Trophoblast cell (in vitro differentiated cells and primary cell): ENCODE data around the gene ORMDL2.
A peak's percentile ranks its signal among the peaks of the same experiment; 100 is the strongest.

Source experiments
- DNase-seq, 2 donors: peaks; one replicate each; pipeline ENCODE4 v3.0.0-alpha.2; 2016
- H2AFZ ChIP-seq: 2 replicates; pipeline ENCODE4 v1.6.1; 2013; ENCODE audit warnings: low read length, moderate library complexity, mild to moderate bottlenecking; ENCODE audit not compliant: insufficient read depth, poor library complexity
- H2AK5ac ChIP-seq: 2 replicates; pipeline ENCODE4 v1.6.1; 2013; ENCODE audit warnings: mild to moderate bottlenecking, low read length
- H2BK120ac ChIP-seq: 2 replicates; pipeline ENCODE4 v1.6.1; 2013; ENCODE audit warnings: low read length, mild to moderate bottlenecking, moderate library complexity; ENCODE audit not compliant: insufficient read depth, poor library complexity
- H2BK12ac ChIP-seq: 2 replicates; pipeline ENCODE4 v1.6.1; 2013; ENCODE audit warnings: mild to moderate bottlenecking, low read length, moderate library complexity
- H2BK5ac ChIP-seq: 2 replicates; pipeline ENCODE4 v1.6.1; 2013; ENCODE audit warnings: low read length, low read depth, moderate library complexity, mild to moderate bottlenecking; ENCODE audit not compliant: poor library complexity
- H3K14ac ChIP-seq: 2 replicates; pipeline ENCODE4 v1.6.1; 2013; ENCODE audit warnings: mild to moderate bottlenecking, low read length
- H3K18ac ChIP-seq: 2 replicates; pipeline ENCODE4 v1.6.1; 2013; ENCODE audit warnings: mild to moderate bottlenecking, low read length
- H3K23ac ChIP-seq: 2 replicates; pipeline ENCODE4 v1.6.1; 2013; ENCODE audit warnings: low read length
- H3K27ac ChIP-seq: 2 replicates; pipeline ENCODE4 v1.5.1; 2013; ENCODE audit warnings: low read depth, mild to moderate bottlenecking, inconsistent platforms, low read length, moderate library complexity
- H3K27me3 ChIP-seq: 2 replicates; pipeline ENCODE4 v1.6.1; 2013; ENCODE audit warnings: inconsistent platforms, mild to moderate bottlenecking, low read length, moderate library complexity; ENCODE audit not compliant: insufficient read depth
- H3K36me3 ChIP-seq, 2 experiments: 1 replicate in 1 of 2; 2 replicates in 1 of 2; pipeline ENCODE4 v1.6.1; 2013; ENCODE audit warnings: low read length in 2 of 2, mild to moderate bottlenecking in 2 of 2, moderate library complexity in 1 of 2; ENCODE audit not compliant: insufficient read depth in 2 of 2, control insufficient read depth in 1 of 2
- H3K4ac ChIP-seq: 2 replicates; pipeline ENCODE4 v1.6.1; 2013; ENCODE audit warnings: low read depth, mild to moderate bottlenecking, low read length, moderate library complexity
- H3K4me1 ChIP-seq, 2 experiments: 1 replicate in 1 of 2; 2 replicates in 1 of 2; pipeline ENCODE4 v1.6.1; 2013; ENCODE audit warnings: low read length in 2 of 2, mild to moderate bottlenecking in 2 of 2, moderate library complexity in 1 of 2; ENCODE audit not compliant: insufficient read depth in 2 of 2, control insufficient read depth in 1 of 2
- H3K4me2 ChIP-seq: 2 replicates; pipeline ENCODE4 v1.6.1; 2013; ENCODE audit warnings: inconsistent platforms, mild to moderate bottlenecking, low read length, moderate library complexity
- H3K4me3 ChIP-seq: 2 replicates; pipeline ENCODE4 v1.5.1; 2013; ENCODE audit warnings: mild to moderate bottlenecking, low read depth, low read length, inconsistent platforms
- H3K79me1 ChIP-seq: one replicate; pipeline ENCODE4 v1.6.1; 2013; ENCODE audit warnings: low read length
- H3K79me2 ChIP-seq: 2 replicates; pipeline ENCODE4 v1.6.1; 2013; ENCODE audit warnings: low read length, mild to moderate bottlenecking; ENCODE audit not compliant: control insufficient read depth, insufficient read depth, poor library complexity
- H3K9ac ChIP-seq: 2 replicates; pipeline ENCODE4 v1.6.1; 2013; ENCODE audit warnings: mild to moderate bottlenecking, low read length
- H3K9me3 ChIP-seq: 2 replicates; pipeline ENCODE4 v1.6.1; 2013; ENCODE audit warnings: low read depth, mild to moderate bottlenecking, control low read depth, inconsistent platforms, low read length; ENCODE audit not compliant: insufficient read depth
- H4K12ac ChIP-seq: 2 replicates; pipeline ENCODE4 v1.6.1; 2013; ENCODE audit warnings: low read depth, mild to moderate bottlenecking, low read length, moderate library complexity
- H4K8ac ChIP-seq: 2 replicates; pipeline ENCODE4 v1.6.1; 2013; ENCODE audit warnings: low read depth, mild to moderate bottlenecking, low read length, moderate library complexity
- H4K91ac ChIP-seq: one replicate; pipeline ENCODE4 v1.6.1; 2013; ENCODE audit warnings: low read depth, mild to moderate bottlenecking, low read length, moderate library complexity
- WGBS: extraction: QIAGEN DNeasy Blood & Tissue Kit; methylation state at CpG from one replicate; pipeline ENCODE4 v1.1.7; 2013; ENCODE audit warnings: missing lambda C conversion rate; ENCODE audit not compliant: insufficient read length, insufficient coverage; ENCODE audit errors: extremely low coverage; 5-methylcytosine and 5-hydroxymethylcytosine counted together

Gene ORMDL2

GRCh38 chr12:55850401-55850800 lies 32.6 kb downstream of the ORMDL2 start:
- no peak overlapping the region for H3K27ac ChIP-seq
- WGBS, result no CpG with 5 or more reads among the region's 1 CpG
- no peak overlapping the region for H3K18ac ChIP-seq
- H2BK12ac ChIP-seq, result no peak overlapping the region
- no peak overlapping the region for H3K4me2 ChIP-seq
- H3K9ac ChIP-seq, result no peak overlapping the region
- no peaks in the 10 kb centered on the region for H3K27me3 ChIP-seq
- H3K4me3 ChIP-seq, result no peak overlapping the region
- no peak overlapping the region for H4K8ac ChIP-seq
- H3K4ac ChIP-seq, result no peak overlapping the region
- no peak for DNase-seq
- H3K4me1 ChIP-seq, result peaks cover 0 to 4% of the 10 kb centered on the region in 2 experiments
- H3K79me1 ChIP-seq, result no peaks in the 10 kb centered on the region
- no peaks in the 10 kb centered on the region for H3K79me2 ChIP-seq
- H4K12ac ChIP-seq, result no peak overlapping the region
- no peaks in the 10 kb centered on the region for H3K36me3 ChIP-seq
- no peak overlapping the region for H3K23ac ChIP-seq
- no peaks in the 10 kb centered on the region for H3K9me3 ChIP-seq
- H2BK5ac ChIP-seq, result no peak overlapping the region
- H2AFZ ChIP-seq, result no peak overlapping the region
- H4K91ac ChIP-seq, result no peak overlapping the region
- no peak overlapping the region for H2BK120ac ChIP-seq
- no peak overlapping the region for H3K14ac ChIP-seq
- H2AK5ac ChIP-seq, result no peak overlapping the region

- Histone ChIP-seq H2AFZ (no peak overlapping the region), H2BK5ac (no peak overlapping the region), H2BK120ac (no peak overlapping the region), H3K4ac (no peak overlapping the region), H3K4me2 (no peak overlapping the region), H3K79me2 (no peaks in the 10 kb centered on the region), H3K18ac (no peak overlapping the region), H3K4me3 (no peak overlapping the region), H3K14ac (no peak overlapping the region), H3K9me3 (no peaks in the 10 kb centered on the region), H4K8ac (no peak overlapping the region), H2AK5ac (no peak overlapping the region), H3K9ac (no peak overlapping the region), H3K23ac (no peak overlapping the region), H4K12ac (no peak overlapping the region), H3K36me3 (no peaks in the 10 kb centered on the region), H3K4me1 (peaks cover 0 to 4% of the 10 kb centered on the region in 2 experiments), H3K79me1 (no peaks in the 10 kb centered on the region), H3K27ac (no peak overlapping the region), H4K91ac (no peak overlapping the region), H3K27me3 (no peaks in the 10 kb centered on the region), H2BK12ac (no peak overlapping the region)
- no CpG with 5 or more reads among the region's 3 CpGs for WGBS
- DNase-seq, result peak; percentile 70 to 77
These were observed 33.1 kb downstream of the ORMDL2 start for GRCh38 chr12:55850893-55851292.

GRCh38 chr12:55852740-55853139 lies 34.9 kb downstream of the ORMDL2 start:
- no peak overlapping the region for H3K27ac ChIP-seq
- H3K9me3 ChIP-seq, result no peaks in the 10 kb centered on the region
- no peak overlapping the region for H3K4me3 ChIP-seq
- H4K12ac ChIP-seq, result no peak overlapping the region
- H3K36me3 ChIP-seq, result no peaks in the 10 kb centered on the region
- no peak overlapping the region for H4K8ac ChIP-seq
- no peak for DNase-seq
- H2BK12ac ChIP-seq, result no peak overlapping the region
- H3K18ac ChIP-seq, result no peak overlapping the region
- H3K14ac ChIP-seq, result no peak overlapping the region
- no peak overlapping the region for H4K91ac ChIP-seq
- H2BK5ac ChIP-seq, result no peak overlapping the region
- no peak overlapping the region for H2AK5ac ChIP-seq
- H3K4me2 ChIP-seq, result no peak overlapping the region
- no peak overlapping the region for H3K4ac ChIP-seq
- peaks cover 2% of the 10 kb centered on the region for H3K79me1 ChIP-seq
- H2BK120ac ChIP-seq, result no peak overlapping the region
- H3K27me3 ChIP-seq, result no peaks in the 10 kb centered on the region
- peaks cover 0 to 2% of the 10 kb centered on the region in 2 experiments for H3K4me1 ChIP-seq
- no peak overlapping the region for H2AFZ ChIP-seq
- no peak overlapping the region for H3K9ac ChIP-seq
- no CpG with 5 or more reads among the region's 1 CpG for WGBS
- H3K79me2 ChIP-seq, result no peaks in the 10 kb centered on the region
- no peak overlapping the region for H3K23ac ChIP-seq

GRCh38 chr12:55861396-55861795 lies 43.6 kb downstream of the ORMDL2 start:
- H4K8ac ChIP-seq, result no peak overlapping the region
- peaks cover 2% of the 10 kb centered on the region for H3K79me1 ChIP-seq
- DNase-seq, result peak; percentile 80 to 94
- no peak overlapping the region for H2BK120ac ChIP-seq
- no peak overlapping the region for H2AFZ ChIP-seq
- no peak overlapping the region for H3K18ac ChIP-seq
- H3K9ac ChIP-seq, result no peak overlapping the region
- H2AK5ac ChIP-seq, result no peak overlapping the region
- no peak overlapping the region for H3K27ac ChIP-seq
- H3K4me1 ChIP-seq, result no peaks in the 10 kb centered on the region
- no CpG with 5 or more reads among the region's 8 CpGs for WGBS
- no peaks in the 10 kb centered on the region for H3K36me3 ChIP-seq
- H2BK12ac ChIP-seq, result no peak overlapping the region
- H4K91ac ChIP-seq, result no peak overlapping the region
- no peak overlapping the region for H2BK5ac ChIP-seq
- H3K4me2 ChIP-seq, result no peak overlapping the region
- no peak overlapping the region for H3K4me3 ChIP-seq
- no peaks in the 10 kb centered on the region for H3K79me2 ChIP-seq
- H4K12ac ChIP-seq, result no peak overlapping the region
- no peak overlapping the region for H3K4ac ChIP-seq
- peaks cover 2% of the 10 kb centered on the region for H3K9me3 ChIP-seq
- H3K14ac ChIP-seq, result no peak overlapping the region
- no peak overlapping the region for H3K23ac ChIP-seq
- no peaks in the 10 kb centered on the region for H3K27me3 ChIP-seq
